Measurements from ENCODE around the gene ZER1. TPM values are rescaled to one million over a fixed set of nuclear protein-coding genes. Genes with fewer than 3 reads are reported as not detected.

The ZER1 gene
- total and polyA plus RNA-seq, 2 of the 8 experiments (the other 6 are each of a cell fraction or from before 2014, with no cell fraction given), result 20.5 to 26.6 TPM

- no peak for TF ChIP-seq CHD7 (IDR thresholded peaks at IDR 0.05; ENCODE audit: insufficient replicate concordance, low read length)
- no peak for TF ChIP-seq TCF12 (IDR thresholded peaks at IDR 0.05; ENCODE audit: low read depth, low read length)
Observed at GRCh38 chr9:128712451-128713410, 59.0 kb downstream of the ZER1 start (continued).
